BLaER1 treated with 17β-estradiol and CSF1 and Interleukin-3, amounts not matched to agents 10 nM and 100 nM (cell line): ENCODE results near the gene SYNDIG1.

ENCODE experiments used
- H3K27ac ChIP-seq, 11 experiments: shearing (Covaris generic); formaldehyde crosslinking; 2 replicates each; pipeline ENCODE4 v1.8.1; 2022
- H3K27me3 ChIP-seq, 11 experiments: shearing (Covaris generic); formaldehyde crosslinking; 2 replicates each; pipeline ENCODE4 v1.8.1; 2022
- H3K36me3 ChIP-seq, 11 experiments: shearing (Covaris generic); formaldehyde crosslinking; 2 replicates each; pipeline ENCODE4 v1.8.1; 2022
- H3K4me1 ChIP-seq, 10 experiments: shearing (Covaris generic); formaldehyde crosslinking; 2 replicates each; pipeline ENCODE4 v1.8.1; 2022
- H3K4me2 ChIP-seq, 11 experiments: shearing (Covaris generic); formaldehyde crosslinking; 2 replicates each; pipeline ENCODE4 v1.8.1; 2022
- H3K4me3 ChIP-seq, 10 experiments: shearing (Covaris generic); formaldehyde crosslinking; 2 replicates each; pipeline ENCODE4 v1.8.1; 2022
- H3K9ac ChIP-seq, 11 experiments: shearing (Covaris generic); formaldehyde crosslinking; 2 replicates each; pipeline ENCODE4 v1.8.1; 2022
- H3K9me3 ChIP-seq, 11 experiments: shearing (Covaris generic); formaldehyde crosslinking; replicated peaks in 1 of 11; 2 replicates each; pipeline ENCODE4 v1.8.1; 2022
- H4K20me1 ChIP-seq, 11 experiments: shearing (Covaris generic); formaldehyde crosslinking; 2 replicates each; pipeline ENCODE4 v1.8.1; 2022
- Cebpa-rat ChIP-seq, 11 experiments: shearing (Covaris generic); IDR thresholded peaks; 2 replicates each; pipeline ENCODE4 v1.8.1; 2022

The SYNDIG1 gene

GRCh38 chr20:24646321-24646720 is 176.9 kb downstream of the SYNDIG1 start:
- no peaks in the 10 kb centered on the region for H3K36me3 ChIP-seq
- H3K27ac ChIP-seq: no peak overlapping the region
- TF ChIP-seq Cebpa-rat (IDR thresholded peaks at IDR 0.05): no peak
- H3K9ac ChIP-seq: no peak overlapping the region
- H3K27me3 ChIP-seq: no peaks in the 10 kb centered on the region
- no peaks in the 10 kb centered on the region for H4K20me1 ChIP-seq
- peaks cover 22 to 66% (median 61%) of the 10 kb centered on the region in 10 experiments for H3K4me1 ChIP-seq
- H3K9me3 ChIP-seq: peaks cover 0 to 16% (median 0%) of the 10 kb centered on the region in 11 experiments; a peak in 4 of 22 replicates
- H3K4me3 ChIP-seq: no peak overlapping the region
- peak overlapping the region; percentile 27 to 83 (median 69); a peak in 19 of 22 replicates for H3K4me2 ChIP-seq

- Histone ChIP-seq H3K9me3 (peaks cover 0 to 16% (median 0%) of the 10 kb centered on the region in 11 experiments; a peak in 4 of 22 replicates), H3K27me3 (no peaks in the 10 kb centered on the region), H3K9ac (no peak overlapping the region), H3K4me2 (peak overlapping the region in 9 of 11 experiments; percentile 3 to 83 (median 71); a peak in 16 of 22 replicates), H3K4me3 (no peak overlapping the region), H3K4me1 (peaks cover 24 to 79% (median 73%) of the 10 kb centered on the region in 10 experiments), H3K36me3 (no peaks in the 10 kb centered on the region), H3K27ac (no peak overlapping the region), H4K20me1 (no peaks in the 10 kb centered on the region)
- TF ChIP-seq Cebpa-rat (IDR thresholded peaks at IDR 0.05): no peak
Measured at GRCh38 chr20:24647713-24648112, 178.3 kb downstream of the SYNDIG1 start.

GRCh38 chr20:24648481-24648880 is 179.1 kb downstream of the SYNDIG1 start:
- Histone ChIP-seq H3K4me3 (no peak overlapping the region), H3K4me1 (peaks cover 24 to 87% (median 76%) of the 10 kb centered on the region in 10 experiments)
- TF ChIP-seq Cebpa-rat (IDR thresholded peaks at IDR 0.05): no peak

GRCh38 chr20:24648919-24649318 is 179.5 kb downstream of the SYNDIG1 start:
- H3K27ac ChIP-seq: no peak overlapping the region
- H3K27me3 ChIP-seq: no peaks in the 10 kb centered on the region
- H4K20me1 ChIP-seq: no peaks in the 10 kb centered on the region
- H3K4me3 ChIP-seq: no peak overlapping the region
- H3K4me1 ChIP-seq: peaks cover 24 to 91% (median 79%) of the 10 kb centered on the region in 10 experiments
- no peak for TF ChIP-seq Cebpa-rat (IDR thresholded peaks at IDR 0.05)
- peak overlapping the region in 9 of 11 experiments; percentile 18 to 83 (median 71); a peak in 18 of 22 replicates for H3K4me2 ChIP-seq
- no peak overlapping the region for H3K9ac ChIP-seq
- H3K36me3 ChIP-seq: no peaks in the 10 kb centered on the region
- peaks cover 0 to 5% (median 0%) of the 10 kb centered on the region in 11 experiments; a peak in 3 of 22 replicates for H3K9me3 ChIP-seq

More at GRCh38 chr20:24648481-24648880, 179.1 kb downstream of the SYNDIG1 start:
- Histone ChIP-seq H3K4me2 (peak overlapping the region in 9 of 11 experiments; percentile 18 to 83 (median 71); a peak in 17 of 22 replicates), H3K9ac (no peak overlapping the region), H3K36me3 (no peaks in the 10 kb centered on the region), H4K20me1 (no peaks in the 10 kb centered on the region), H3K27ac (no peak overlapping the region), H3K9me3 (peaks cover 0 to 9% (median 0%) of the 10 kb centered on the region in 11 experiments; a peak in 4 of 22 replicates), H3K27me3 (no peaks in the 10 kb centered on the region)

- no peak overlapping the region for H3K9ac ChIP-seq
- H3K9me3 ChIP-seq: no peaks in the 10 kb centered on the region
- no peaks in the 10 kb centered on the region for H4K20me1 ChIP-seq
- H3K4me1 ChIP-seq: peaks cover 24 to 99% (median 86%) of the 10 kb centered on the region in 10 experiments
- no peaks in the 10 kb centered on the region for H3K27me3 ChIP-seq
- no peak overlapping the region for H3K27ac ChIP-seq
- no peak overlapping the region for H3K4me3 ChIP-seq
- H3K4me2 ChIP-seq: peak overlapping the region in 8 of 11 experiments; percentile 51 to 83 (median 72); a peak in 17 of 22 replicates
- H3K36me3 ChIP-seq: no peaks in the 10 kb centered on the region
- TF ChIP-seq Cebpa-rat (IDR thresholded peaks at IDR 0.05): no peak
Measured at GRCh38 chr20:24649787-24650490, 180.5 kb downstream of the SYNDIG1 start.

- Histone ChIP-seq H3K27me3 (no peaks in the 10 kb centered on the region), H3K36me3 (no peaks in the 10 kb centered on the region), H3K27ac (no peak overlapping the region), H3K4me2 (peak overlapping the region in 10 of 11 experiments; percentile 21 to 83 (median 50); a peak in 19 of 22 replicates), H3K9me3 (no peaks in the 10 kb centered on the region), H3K4me1 (peaks cover 13 to 94% (median 77%) of the 10 kb centered on the region in 10 experiments; a peak in 19 of 20 replicates), H3K4me3 (no peak overlapping the region), H4K20me1 (no peaks in the 10 kb centered on the region), H3K9ac (no peak overlapping the region)
- TF ChIP-seq Cebpa-rat (IDR thresholded peaks at IDR 0.05): no peak; a peak in 1 of 22 replicates
Measured at GRCh38 chr20:24651171-24651975, 181.9 kb downstream of the SYNDIG1 start.

GRCh38 chr20:24651976-24652345 is 182.5 kb downstream of the SYNDIG1 start:
- Histone ChIP-seq H3K4me1 (peaks cover 13 to 94% (median 77%) of the 10 kb centered on the region in 10 experiments; a peak in 19 of 20 replicates), H3K4me2 (peak overlapping the region in 8 of 11 experiments; percentile 30 to 83 (median 54); a peak in 16 of 22 replicates), H3K4me3 (no peak overlapping the region)

GRCh38 chr20:24653306-24653705 is 183.9 kb downstream of the SYNDIG1 start:
- 0 out of 22 replicates have a peak, but pooled peaks cover 0 to 2% (median 0%) of the 10 kb centered on the region in 11 experiments for H3K27me3 ChIP-seq
- H3K4me2 ChIP-seq: peak overlapping the region in 4 of 11 experiments; percentile 14 to 83 (median 42); a peak in 3 of 22 replicates
- H3K9me3 ChIP-seq: no peaks in the 10 kb centered on the region
- no peak for TF ChIP-seq Cebpa-rat (IDR thresholded peaks at IDR 0.05)
- no peak overlapping the region for H3K4me3 ChIP-seq
- H3K36me3 ChIP-seq: no peaks in the 10 kb centered on the region
- no peak overlapping the region for H3K27ac ChIP-seq
- H3K4me1 ChIP-seq: peaks cover 17 to 94% (median 76%) of the 10 kb centered on the region in 10 experiments; a peak in 19 of 20 replicates
- H4K20me1 ChIP-seq: no peaks in the 10 kb centered on the region
- no peak overlapping the region for H3K9ac ChIP-seq

More at GRCh38 chr20:24651976-24652345, 182.5 kb downstream of the SYNDIG1 start:
- Histone ChIP-seq H3K36me3 (no peaks in the 10 kb centered on the region), H4K20me1 (no peaks in the 10 kb centered on the region), H3K27me3 (no peaks in the 10 kb centered on the region), H3K9ac (no peak overlapping the region), H3K9me3 (no peaks in the 10 kb centered on the region), H3K27ac (no peak overlapping the region)
- no peak for TF ChIP-seq Cebpa-rat (IDR thresholded peaks at IDR 0.05)
